Measurements from ENCODE around the gene SCN5A.

Gene SCN5A

GRCh38 chr3:38541806-38542205 is 107.7 kb downstream of the SCN5A start:
- DNase-seq (ENCODE audit: low read depth, low spot score), result no peak

- DNase-seq (ENCODE audit: low read depth, low spot score), result no peak
Measured at GRCh38 chr3:38538773-38539353, 110.6 kb downstream of the SCN5A start.

GRCh38 chr3:38536671-38537070 is 112.8 kb downstream of the SCN5A start:
- DNase-seq (ENCODE audit: low read depth, low spot score), result no peak

GRCh38 chr3:38534604-38535003 is 114.9 kb downstream of the SCN5A start:
- DNase-seq (ENCODE audit: low read depth, low spot score), result no peak

GRCh38 chr3:38534180-38534579 is 115.3 kb downstream of the SCN5A start:
- DNase-seq (ENCODE audit: low read depth, low spot score), result no peak

DNA sequence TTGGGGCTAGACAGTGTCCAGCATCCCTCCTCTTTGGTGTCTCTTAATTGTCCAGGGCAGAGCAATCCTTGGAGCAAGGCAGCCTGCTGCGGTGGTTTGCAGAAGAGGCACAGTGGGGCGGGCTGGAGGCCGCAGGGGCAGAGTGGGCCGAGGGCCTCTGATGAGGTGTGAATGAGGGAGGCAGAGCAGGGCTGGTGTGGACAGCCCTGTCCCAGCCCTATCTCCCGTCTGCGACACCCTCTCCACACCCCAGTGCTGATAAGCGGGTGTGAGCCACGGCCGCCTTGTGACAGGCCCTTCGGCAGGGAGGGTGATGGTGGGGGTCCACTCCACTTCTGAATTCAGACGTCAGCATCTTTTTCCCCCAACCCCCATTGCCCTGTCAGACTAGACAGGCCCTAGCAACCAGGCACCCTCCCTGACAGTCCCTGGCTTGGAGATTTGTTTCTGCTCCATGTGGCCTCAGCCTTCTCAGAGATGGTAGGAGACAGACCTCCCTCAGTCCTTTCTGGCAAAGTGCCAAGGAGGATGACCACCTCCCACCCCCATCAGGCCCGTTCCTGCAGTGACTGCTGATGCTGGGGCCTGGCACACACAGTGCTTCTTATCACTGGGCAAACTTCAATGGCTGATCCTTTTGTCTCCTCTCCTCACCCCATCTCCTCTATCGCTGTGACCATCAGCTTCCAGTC is 116.1 kb downstream of the SCN5A start:
- DNase-seq (ENCODE audit: low read depth, low spot score), result no peak

- no peak for DNase-seq (ENCODE audit: low read depth, low spot score)
Measured at GRCh38 chr3:38532529-38532928, 117.0 kb downstream of the SCN5A start.

GRCh38 chr3:38528457-38528856 is 121.0 kb downstream of the SCN5A start:
- no peak for DNase-seq (ENCODE audit: low read depth, low spot score)

DNA sequence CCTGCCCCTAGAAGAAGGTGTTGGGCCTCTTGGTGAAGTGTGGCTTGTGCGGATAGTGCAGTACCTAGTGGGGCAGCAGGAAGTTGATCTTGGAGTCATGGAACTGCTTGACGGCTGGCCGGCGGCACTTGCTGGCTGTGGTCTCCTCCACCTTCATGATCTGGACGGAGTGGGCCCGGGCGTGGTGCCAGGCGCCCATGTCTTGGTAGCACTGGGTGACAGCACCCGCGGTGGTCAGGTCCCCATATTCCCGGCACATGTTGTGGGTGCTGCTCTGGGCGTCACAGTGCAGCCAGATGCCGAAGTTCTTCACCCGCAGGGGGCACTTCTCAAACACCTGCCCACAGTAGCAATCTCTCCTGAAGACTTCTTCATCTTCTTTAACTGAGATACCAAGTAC is 122.7 kb downstream of the SCN5A start:
- no peak for DNase-seq (ENCODE audit: low read depth, low spot score)

DNA sequence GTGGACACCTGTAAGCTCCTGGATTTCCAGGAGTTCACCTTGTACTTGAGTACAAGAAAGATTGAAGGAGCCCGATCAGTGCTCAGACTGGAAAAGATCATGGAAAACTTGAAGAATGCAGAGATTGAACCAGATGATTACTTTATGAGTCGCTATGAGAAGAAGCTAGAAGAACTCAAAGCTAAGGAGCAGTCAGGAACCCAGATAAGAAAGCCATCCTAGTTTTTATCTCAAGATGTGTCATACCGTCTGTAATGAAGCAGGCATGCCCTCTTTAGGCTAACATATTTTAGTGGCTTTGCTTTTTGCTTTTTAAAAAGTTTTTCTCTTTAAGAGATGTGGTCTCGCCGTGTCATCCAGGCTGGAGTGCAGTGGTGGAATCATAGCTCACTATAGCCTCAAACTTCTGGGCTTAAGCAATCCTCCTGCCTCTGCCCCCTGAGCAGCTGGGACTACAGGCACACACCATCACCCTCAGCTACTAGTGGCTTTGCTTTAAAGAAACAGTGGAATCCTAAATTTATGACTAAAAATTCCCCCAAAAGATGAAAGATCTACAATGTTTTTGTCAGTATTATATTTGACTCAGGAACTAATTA is 125.2 kb downstream of the SCN5A start:
- DNase-seq (ENCODE audit: low read depth, low spot score), result no peak

- no peak for DNase-seq (ENCODE audit: low read depth, low spot score)
Measured at GRCh38 chr3:38522002-38522401, 127.5 kb downstream of the SCN5A start.

GRCh38 chr3:38521391-38521987 is 128.0 kb downstream of the SCN5A start:
- peak; percentile 50 for DNase-seq (ENCODE audit: low read depth, low spot score)

GRCh38 chr3:38519651-38520050 is 129.8 kb downstream of the SCN5A start:
- DNase-seq (ENCODE audit: low read depth, low spot score), result no peak

DNA sequence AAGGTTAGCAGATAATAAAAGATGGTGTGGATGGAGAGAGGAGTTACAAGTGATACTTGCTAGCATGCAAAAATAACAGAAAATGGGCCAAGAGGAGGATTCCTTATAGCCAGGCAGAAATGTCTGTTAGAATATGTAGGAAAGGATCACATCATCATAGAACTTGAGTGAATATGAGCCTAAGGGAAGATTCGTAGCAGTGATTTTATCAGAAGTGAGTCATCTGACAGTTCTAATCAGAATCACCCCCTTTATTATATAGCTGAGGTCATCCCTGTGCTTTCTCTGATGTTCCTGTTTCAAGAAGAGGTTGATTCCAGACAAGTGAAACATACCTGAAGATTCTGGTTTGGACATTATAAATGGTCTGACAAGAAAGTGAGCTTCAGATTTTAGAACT is 130.5 kb downstream of the SCN5A start:
- DNase-seq (ENCODE audit: low read depth, low spot score), result no peak

GRCh38 chr3:38516669-38517068 is 132.8 kb downstream of the SCN5A start:
- no peak for DNase-seq (ENCODE audit: low read depth, low spot score)

DNA sequence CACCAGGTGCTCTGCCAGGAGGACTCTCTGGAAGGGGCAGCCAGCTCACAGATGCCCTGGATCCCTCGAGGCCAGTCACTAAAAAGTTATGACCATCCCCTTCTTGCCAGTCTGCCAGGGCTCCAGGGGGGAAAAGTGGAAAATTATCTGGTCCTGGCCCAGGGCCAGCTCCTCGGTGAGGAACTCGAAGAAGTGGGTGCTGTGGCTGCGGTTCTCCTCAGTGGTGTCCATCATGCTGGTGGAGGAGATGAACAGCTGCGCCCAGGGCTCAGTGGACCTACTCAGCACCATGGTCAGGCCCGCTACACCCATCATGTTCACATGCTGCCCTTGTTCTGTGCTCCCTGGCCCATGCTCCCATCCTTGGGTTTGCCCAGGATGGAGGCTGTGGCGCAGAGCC is 134.1 kb downstream of the SCN5A start:
- DNase-seq (ENCODE audit: low read depth, low spot score), result no peak

GRCh38 chr3:38511546-38511945 is 137.9 kb downstream of the SCN5A start:
- no peak for DNase-seq (ENCODE audit: low read depth, low spot score)

GRCh38 chr3:38510631-38511030 is 138.9 kb downstream of the SCN5A start:
- DNase-seq (ENCODE audit: low read depth, low spot score), result no peak

DNA sequence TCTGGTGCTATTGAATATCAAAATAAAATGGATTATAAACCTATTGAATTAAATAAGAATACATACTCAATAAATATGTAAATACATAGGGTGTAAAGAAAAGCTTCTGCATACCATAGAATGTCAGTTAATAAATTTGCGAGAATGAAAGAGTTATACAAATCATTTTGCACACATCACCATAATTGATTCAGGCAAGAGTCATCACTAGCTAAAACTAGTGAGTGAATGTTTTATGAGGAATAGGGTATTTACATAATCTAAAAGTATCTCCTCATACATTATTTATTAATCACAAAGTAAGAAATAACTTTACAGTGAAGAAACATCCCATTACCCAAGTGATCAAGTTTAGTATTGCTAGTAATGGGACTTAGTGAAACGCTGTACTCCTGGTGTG is 139.8 kb downstream of the SCN5A start:
- DNase-seq (ENCODE audit: low read depth, low spot score), result no peak

DNA sequence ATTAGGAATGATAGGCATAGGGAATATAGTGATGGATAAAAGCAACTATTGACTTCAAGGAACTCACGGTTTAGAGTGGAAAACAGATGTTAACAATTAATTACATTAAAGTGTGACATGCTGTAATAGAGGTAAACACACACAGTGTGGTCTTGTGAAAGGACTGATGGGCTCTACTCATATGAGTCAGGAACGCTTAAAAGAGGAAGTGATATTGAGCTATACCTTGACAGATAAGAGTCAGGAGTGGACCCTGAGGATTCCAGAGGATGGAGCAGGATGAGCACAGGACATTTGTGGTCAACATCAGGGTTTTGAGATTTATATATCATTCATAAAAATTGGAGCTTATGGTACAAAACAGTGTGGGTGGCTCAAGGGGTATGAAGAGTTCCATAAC is 142.4 kb downstream of the SCN5A start:
- DNase-seq (ENCODE audit: low read depth, low spot score), result no peak

GRCh38 chr3:38500688-38501417 is 148.6 kb downstream of the SCN5A start:
- no peak for DNase-seq (ENCODE audit: low read depth, low spot score)
